Neural cell (in vitro differentiated cells): Measurements from ENCODE around the gene VWA3B.

Experiments used
- EP300 ChIP-seq: fragments of 450-650 bp; conservative IDR thresholded peaks from 2 replicates; pipeline ENCODE4 v1.6.1; 2014; ENCODE audit warnings: antibody characterized with exemption, mild to moderate bottlenecking, moderate library complexity; ENCODE audit not compliant: poor library complexity, severe bottlenecking
- EZH2 ChIP-seq: fragments of 200-600, 300-800 bp; shearing (Covaris generic), sonication (generic); IDR thresholded peaks from 2 replicates; pipeline ENCODE4 v1.6.1; 2014; ENCODE audit warnings: antibody characterized with exemption, low read length, borderline replicate concordance, mild to moderate bottlenecking; ENCODE audit not compliant: insufficient read depth, poor library complexity, severe bottlenecking
- MXI1 ChIP-seq: fragments of 450-650 bp; conservative IDR thresholded peaks from 2 replicates; pipeline ENCODE4 v1.6.1; 2014; ENCODE audit warnings: antibody characterized with exemption, mild to moderate bottlenecking; ENCODE audit not compliant: poor library complexity, severe bottlenecking
- POLR2AphosphoS5 ChIP-seq: IDR thresholded peaks from 2 replicates; pipeline ENCODE4 v1.6.1; 2012
- RAD21 ChIP-seq: fragments of 450-650 bp; conservative IDR thresholded peaks from 2 replicates; pipeline ENCODE4 v1.6.1; 2014; ENCODE audit warnings: antibody characterized with exemption, mild to moderate bottlenecking, moderate library complexity
- SMC3 ChIP-seq: fragments of 450-650 bp; conservative IDR thresholded peaks from 2 replicates; pipeline ENCODE4 v1.6.1; 2014; ENCODE audit warnings: antibody characterized with exemption, mild to moderate bottlenecking, moderate library complexity; ENCODE audit not compliant: poor library complexity
- TAF1 ChIP-seq: IDR thresholded peaks from 2 replicates; pipeline ENCODE4 v1.6.1; 2012; ENCODE audit warnings: low read depth
- TF ChIP-seq, protein P1 (sequence below): fragments of 450-650 bp; IDR thresholded peaks from 2 replicates; pipeline ENCODE4 v1.5.1; 2014; ENCODE audit warnings: antibody characterized with exemption, mild to moderate bottlenecking, moderate library complexity; ENCODE audit not compliant: poor library complexity, severe bottlenecking
- TF ChIP-seq, protein P2 (sequence below): IDR thresholded peaks from 2 replicates; pipeline ENCODE4 v1.6.1; 2012; ENCODE audit warnings: borderline replicate concordance

DNA sequence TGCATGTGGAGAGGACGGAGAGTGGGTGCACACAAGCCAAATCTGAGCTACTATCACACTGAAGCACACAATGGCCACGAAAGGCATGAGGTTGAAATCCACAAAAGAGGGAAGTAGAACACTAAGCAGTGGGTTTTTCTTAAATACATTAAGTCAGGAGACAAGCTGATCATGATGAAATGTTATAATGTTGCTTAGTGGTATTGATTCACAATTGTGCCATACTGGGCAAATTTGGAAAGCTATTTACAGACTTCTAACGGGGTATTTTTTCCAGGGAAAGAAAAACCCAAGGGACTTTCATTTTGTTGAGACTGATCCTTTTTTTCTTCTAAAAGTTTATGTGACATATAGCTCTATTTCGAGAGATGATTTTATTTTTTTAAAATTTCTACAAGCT is 158.5 kb downstream of the VWA3B start:
- TF ChIP-seq, protein P1, sequence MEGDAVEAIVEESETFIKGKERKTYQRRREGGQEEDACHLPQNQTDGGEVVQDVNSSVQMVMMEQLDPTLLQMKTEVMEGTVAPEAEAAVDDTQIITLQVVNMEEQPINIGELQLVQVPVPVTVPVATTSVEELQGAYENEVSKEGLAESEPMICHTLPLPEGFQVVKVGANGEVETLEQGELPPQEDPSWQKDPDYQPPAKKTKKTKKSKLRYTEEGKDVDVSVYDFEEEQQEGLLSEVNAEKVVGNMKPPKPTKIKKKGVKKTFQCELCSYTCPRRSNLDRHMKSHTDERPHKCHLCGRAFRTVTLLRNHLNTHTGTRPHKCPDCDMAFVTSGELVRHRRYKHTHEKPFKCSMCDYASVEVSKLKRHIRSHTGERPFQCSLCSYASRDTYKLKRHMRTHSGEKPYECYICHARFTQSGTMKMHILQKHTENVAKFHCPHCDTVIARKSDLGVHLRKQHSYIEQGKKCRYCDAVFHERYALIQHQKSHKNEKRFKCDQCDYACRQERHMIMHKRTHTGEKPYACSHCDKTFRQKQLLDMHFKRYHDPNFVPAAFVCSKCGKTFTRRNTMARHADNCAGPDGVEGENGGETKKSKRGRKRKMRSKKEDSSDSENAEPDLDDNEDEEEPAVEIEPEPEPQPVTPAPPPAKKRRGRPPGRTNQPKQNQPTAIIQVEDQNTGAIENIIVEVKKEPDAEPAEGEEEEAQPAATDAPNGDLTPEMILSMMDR, result no peak
- TF ChIP-seq RAD21 (no peak), TAF1 (no peak), POLR2AphosphoS5 (no peak), MXI1 (no peak), EZH2 (no peak), EP300 (no peak), SMC3 (no peak)
- TF ChIP-seq, protein P2, sequence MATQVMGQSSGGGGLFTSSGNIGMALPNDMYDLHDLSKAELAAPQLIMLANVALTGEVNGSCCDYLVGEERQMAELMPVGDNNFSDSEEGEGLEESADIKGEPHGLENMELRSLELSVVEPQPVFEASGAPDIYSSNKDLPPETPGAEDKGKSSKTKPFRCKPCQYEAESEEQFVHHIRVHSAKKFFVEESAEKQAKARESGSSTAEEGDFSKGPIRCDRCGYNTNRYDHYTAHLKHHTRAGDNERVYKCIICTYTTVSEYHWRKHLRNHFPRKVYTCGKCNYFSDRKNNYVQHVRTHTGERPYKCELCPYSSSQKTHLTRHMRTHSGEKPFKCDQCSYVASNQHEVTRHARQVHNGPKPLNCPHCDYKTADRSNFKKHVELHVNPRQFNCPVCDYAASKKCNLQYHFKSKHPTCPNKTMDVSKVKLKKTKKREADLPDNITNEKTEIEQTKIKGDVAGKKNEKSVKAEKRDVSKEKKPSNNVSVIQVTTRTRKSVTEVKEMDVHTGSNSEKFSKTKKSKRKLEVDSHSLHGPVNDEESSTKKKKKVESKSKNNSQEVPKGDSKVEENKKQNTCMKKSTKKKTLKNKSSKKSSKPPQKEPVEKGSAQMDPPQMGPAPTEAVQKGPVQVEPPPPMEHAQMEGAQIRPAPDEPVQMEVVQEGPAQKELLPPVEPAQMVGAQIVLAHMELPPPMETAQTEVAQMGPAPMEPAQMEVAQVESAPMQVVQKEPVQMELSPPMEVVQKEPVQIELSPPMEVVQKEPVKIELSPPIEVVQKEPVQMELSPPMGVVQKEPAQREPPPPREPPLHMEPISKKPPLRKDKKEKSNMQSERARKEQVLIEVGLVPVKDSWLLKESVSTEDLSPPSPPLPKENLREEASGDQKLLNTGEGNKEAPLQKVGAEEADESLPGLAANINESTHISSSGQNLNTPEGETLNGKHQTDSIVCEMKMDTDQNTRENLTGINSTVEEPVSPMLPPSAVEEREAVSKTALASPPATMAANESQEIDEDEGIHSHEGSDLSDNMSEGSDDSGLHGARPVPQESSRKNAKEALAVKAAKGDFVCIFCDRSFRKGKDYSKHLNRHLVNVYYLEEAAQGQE, result no peak
